ENCODE results near the gene CD59.

DNA sequence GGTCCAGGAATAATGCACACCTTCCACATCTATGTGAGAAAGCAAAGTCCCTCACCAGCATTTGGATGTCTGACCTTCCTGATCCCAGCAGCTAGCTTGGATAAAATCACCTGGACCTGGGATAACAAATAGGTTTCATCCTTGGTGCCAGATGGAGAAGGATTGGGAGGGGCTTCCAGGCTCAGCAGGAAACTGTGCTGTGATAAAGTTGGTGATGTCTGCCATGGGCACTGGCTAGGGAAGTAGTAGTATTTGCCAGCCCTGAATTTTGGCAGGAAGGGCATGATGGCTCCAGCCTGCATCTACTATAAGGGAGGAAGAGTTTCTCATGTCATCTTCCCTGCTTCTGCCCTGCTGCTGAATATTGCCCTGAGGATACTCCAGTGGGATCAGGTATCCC lies 73.1 kb downstream of the CD59 start:
- no peak for TF ChIP-seq POLR2A (IDR thresholded peaks at IDR 0.05)
- TF ChIP-seq, protein P1, sequence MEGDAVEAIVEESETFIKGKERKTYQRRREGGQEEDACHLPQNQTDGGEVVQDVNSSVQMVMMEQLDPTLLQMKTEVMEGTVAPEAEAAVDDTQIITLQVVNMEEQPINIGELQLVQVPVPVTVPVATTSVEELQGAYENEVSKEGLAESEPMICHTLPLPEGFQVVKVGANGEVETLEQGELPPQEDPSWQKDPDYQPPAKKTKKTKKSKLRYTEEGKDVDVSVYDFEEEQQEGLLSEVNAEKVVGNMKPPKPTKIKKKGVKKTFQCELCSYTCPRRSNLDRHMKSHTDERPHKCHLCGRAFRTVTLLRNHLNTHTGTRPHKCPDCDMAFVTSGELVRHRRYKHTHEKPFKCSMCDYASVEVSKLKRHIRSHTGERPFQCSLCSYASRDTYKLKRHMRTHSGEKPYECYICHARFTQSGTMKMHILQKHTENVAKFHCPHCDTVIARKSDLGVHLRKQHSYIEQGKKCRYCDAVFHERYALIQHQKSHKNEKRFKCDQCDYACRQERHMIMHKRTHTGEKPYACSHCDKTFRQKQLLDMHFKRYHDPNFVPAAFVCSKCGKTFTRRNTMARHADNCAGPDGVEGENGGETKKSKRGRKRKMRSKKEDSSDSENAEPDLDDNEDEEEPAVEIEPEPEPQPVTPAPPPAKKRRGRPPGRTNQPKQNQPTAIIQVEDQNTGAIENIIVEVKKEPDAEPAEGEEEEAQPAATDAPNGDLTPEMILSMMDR (IDR thresholded peaks at IDR 0.05): no peak
- TF ChIP-seq EP300 (IDR thresholded peaks at IDR 0.05): no peak
- no peak for TF ChIP-seq POLR2AphosphoS5 (IDR thresholded peaks at IDR 0.05)
